ENCODE measurements around the gene SNRPD1.

GRCh38 chr18:21678859-21679258 lies 66.7 kb downstream of the SNRPD1 start:
- TF ChIP-seq CTCF (IDR thresholded peaks at IDR 0.05 in 4 of 5, conservative IDR thresholded peaks at IDR 0.05 in 1 of 5): no peak
- TF ChIP-seq POLR2A (IDR thresholded peaks at IDR 0.05): no peak
